ENCODE results near the gene TUBGCP6.

TUBGCP6 gene

GRCh38 chr22:50215297-50216054, 29.3 kb downstream of the TUBGCP6 start:
- Histone ChIP-seq H3K36me3 (ENCODE audit: control insufficient read depth, insufficient read depth, low read length) (peaks cover 72% of the 10 kb centered on the region), H3K9ac (ENCODE audit: low read depth, low read length) (no peak overlapping the region), H3K27me3 (ENCODE audit: control insufficient read depth, insufficient read depth, low read length) (no peaks in the 10 kb centered on the region), H3K9me3 (ENCODE audit: control insufficient read depth, insufficient read depth, low read length) (no peaks in the 10 kb centered on the region), H3K4me3 (ENCODE audit: low read depth, low read length) (no peak overlapping the region), H3K4me1 (ENCODE audit: control insufficient read depth, insufficient read depth, low read length) (no peaks in the 10 kb centered on the region)

GRCh38 chr22:50213263-50213662, 31.6 kb downstream of the TUBGCP6 start:
- Histone ChIP-seq H3K27me3 (ENCODE audit: control insufficient read depth, insufficient read depth, low read length) (no peaks in the 10 kb centered on the region), H3K36me3 (ENCODE audit: control insufficient read depth, insufficient read depth, low read length) (peaks cover 65% of the 10 kb centered on the region), H3K4me3 (ENCODE audit: low read depth, low read length) (no peak overlapping the region), H3K9ac (ENCODE audit: low read depth, low read length) (no peak overlapping the region), H3K4me1 (ENCODE audit: control insufficient read depth, insufficient read depth, low read length) (no peaks in the 10 kb centered on the region), H3K9me3 (ENCODE audit: control insufficient read depth, insufficient read depth, low read length) (no peaks in the 10 kb centered on the region)

- no peak overlapping the region for H3K9ac ChIP-seq (ENCODE audit: low read depth, low read length)
- peaks cover 51% of the 10 kb centered on the region for H3K36me3 ChIP-seq (ENCODE audit: control insufficient read depth, insufficient read depth, low read length)
- H3K4me3 ChIP-seq (ENCODE audit: low read depth, low read length), result no peak overlapping the region
- no peaks in the 10 kb centered on the region for H3K9me3 ChIP-seq (ENCODE audit: control insufficient read depth, insufficient read depth, low read length)
- no peaks in the 10 kb centered on the region for H3K4me1 ChIP-seq (ENCODE audit: control insufficient read depth, insufficient read depth, low read length)
- no peaks in the 10 kb centered on the region for H3K27me3 ChIP-seq (ENCODE audit: control insufficient read depth, insufficient read depth, low read length)
These were observed 33.7 kb downstream of the TUBGCP6 start for GRCh38 chr22:50211147-50211546.

- Histone ChIP-seq H3K27me3 (ENCODE audit: control insufficient read depth, insufficient read depth, low read length) (no peaks in the 10 kb centered on the region), H3K4me1 (ENCODE audit: control insufficient read depth, insufficient read depth, low read length) (no peaks in the 10 kb centered on the region), H3K4me3 (ENCODE audit: low read depth, low read length) (no peak overlapping the region), H3K36me3 (ENCODE audit: control insufficient read depth, insufficient read depth, low read length) (peaks cover 45% of the 10 kb centered on the region), H3K9me3 (ENCODE audit: control insufficient read depth, insufficient read depth, low read length) (no peaks in the 10 kb centered on the region), H3K9ac (ENCODE audit: low read depth, low read length) (no peak overlapping the region)
These were observed 34.3 kb downstream of the TUBGCP6 start for GRCh38 chr22:50210378-50211139.

GRCh38 chr22:50209893-50210292, 34.9 kb downstream of the TUBGCP6 start:
- Histone ChIP-seq H3K36me3 (ENCODE audit: control insufficient read depth, insufficient read depth, low read length) (peaks cover 39% of the 10 kb centered on the region), H3K27me3 (ENCODE audit: control insufficient read depth, insufficient read depth, low read length) (no peaks in the 10 kb centered on the region), H3K9ac (ENCODE audit: low read depth, low read length) (no peak overlapping the region), H3K4me3 (ENCODE audit: low read depth, low read length) (no peak overlapping the region), H3K4me1 (ENCODE audit: control insufficient read depth, insufficient read depth, low read length) (no peaks in the 10 kb centered on the region), H3K9me3 (ENCODE audit: control insufficient read depth, insufficient read depth, low read length) (no peaks in the 10 kb centered on the region)

- Histone ChIP-seq H3K9me3 (ENCODE audit: control insufficient read depth, insufficient read depth, low read length) (no peaks in the 10 kb centered on the region), H3K4me1 (ENCODE audit: control insufficient read depth, insufficient read depth, low read length) (no peaks in the 10 kb centered on the region), H3K4me3 (ENCODE audit: low read depth, low read length) (no peak overlapping the region), H3K9ac (ENCODE audit: low read depth, low read length) (no peak overlapping the region), H3K27me3 (ENCODE audit: control insufficient read depth, insufficient read depth, low read length) (no peaks in the 10 kb centered on the region), H3K36me3 (ENCODE audit: control insufficient read depth, insufficient read depth, low read length) (peaks cover 36% of the 10 kb centered on the region)
These were observed 35.6 kb downstream of the TUBGCP6 start for GRCh38 chr22:50208939-50209892.

- Histone ChIP-seq H3K36me3 (ENCODE audit: control insufficient read depth, insufficient read depth, low read length) (peaks cover 36% of the 10 kb centered on the region), H3K4me3 (ENCODE audit: low read depth, low read length) (no peak overlapping the region), H3K9ac (ENCODE audit: low read depth, low read length) (no peak overlapping the region), H3K27me3 (ENCODE audit: control insufficient read depth, insufficient read depth, low read length) (no peaks in the 10 kb centered on the region), H3K9me3 (ENCODE audit: control insufficient read depth, insufficient read depth, low read length) (no peaks in the 10 kb centered on the region), H3K4me1 (ENCODE audit: control insufficient read depth, insufficient read depth, low read length) (no peaks in the 10 kb centered on the region)
These were observed 36.3 kb downstream of the TUBGCP6 start for GRCh38 chr22:50208430-50208938.

GRCh38 chr22:50207383-50208140, 37.3 kb downstream of the TUBGCP6 start:
- no peak overlapping the region for H3K9ac ChIP-seq (ENCODE audit: low read depth, low read length)
- H3K4me3 ChIP-seq (ENCODE audit: low read depth, low read length), result no peak overlapping the region
- H3K36me3 ChIP-seq (ENCODE audit: control insufficient read depth, insufficient read depth, low read length), result peaks cover 27% of the 10 kb centered on the region
- no peaks in the 10 kb centered on the region for H3K4me1 ChIP-seq (ENCODE audit: control insufficient read depth, insufficient read depth, low read length)
- no peaks in the 10 kb centered on the region for H3K9me3 ChIP-seq (ENCODE audit: control insufficient read depth, insufficient read depth, low read length)
- no peaks in the 10 kb centered on the region for H3K27me3 ChIP-seq (ENCODE audit: control insufficient read depth, insufficient read depth, low read length)

- Histone ChIP-seq H3K36me3 (ENCODE audit: control insufficient read depth, insufficient read depth, low read length) (peaks cover 23% of the 10 kb centered on the region), H3K4me1 (ENCODE audit: control insufficient read depth, insufficient read depth, low read length) (no peaks in the 10 kb centered on the region), H3K27me3 (ENCODE audit: control insufficient read depth, insufficient read depth, low read length) (no peaks in the 10 kb centered on the region), H3K4me3 (ENCODE audit: low read depth, low read length) (no peak overlapping the region), H3K9ac (ENCODE audit: low read depth, low read length) (peak overlapping the region; percentile 16), H3K9me3 (ENCODE audit: control insufficient read depth, insufficient read depth, low read length) (no peaks in the 10 kb centered on the region)
These were observed 38.2 kb downstream of the TUBGCP6 start for GRCh38 chr22:50206599-50206998.

GRCh38 chr22:50205781-50206569, 38.8 kb downstream of the TUBGCP6 start:
- no peaks in the 10 kb centered on the region for H3K4me1 ChIP-seq (ENCODE audit: control insufficient read depth, insufficient read depth, low read length)
- H3K4me3 ChIP-seq (ENCODE audit: low read depth, low read length), result no peak overlapping the region
- no peaks in the 10 kb centered on the region for H3K9me3 ChIP-seq (ENCODE audit: control insufficient read depth, insufficient read depth, low read length)
- H3K36me3 ChIP-seq (ENCODE audit: control insufficient read depth, insufficient read depth, low read length), result peaks cover 21% of the 10 kb centered on the region
- no peaks in the 10 kb centered on the region for H3K27me3 ChIP-seq (ENCODE audit: control insufficient read depth, insufficient read depth, low read length)
- peak overlapping the region; percentile 16 for H3K9ac ChIP-seq (ENCODE audit: low read depth, low read length)

Measured in iPS-15b (cell line).